ENCODE results near the gene ABCB8. TPM values are rescaled to one million over a fixed set of nuclear protein-coding genes. Genes with fewer than 3 reads are reported as not detected.

Gene ABCB8
- total and polyA plus RNA-seq, 9 of the 15 experiments (the other 6 are each of a cell fraction or from before 2014, with no cell fraction given), result 7.6 to 106 (median 36.3) TPM

- TF ChIP-seq, protein P1, sequence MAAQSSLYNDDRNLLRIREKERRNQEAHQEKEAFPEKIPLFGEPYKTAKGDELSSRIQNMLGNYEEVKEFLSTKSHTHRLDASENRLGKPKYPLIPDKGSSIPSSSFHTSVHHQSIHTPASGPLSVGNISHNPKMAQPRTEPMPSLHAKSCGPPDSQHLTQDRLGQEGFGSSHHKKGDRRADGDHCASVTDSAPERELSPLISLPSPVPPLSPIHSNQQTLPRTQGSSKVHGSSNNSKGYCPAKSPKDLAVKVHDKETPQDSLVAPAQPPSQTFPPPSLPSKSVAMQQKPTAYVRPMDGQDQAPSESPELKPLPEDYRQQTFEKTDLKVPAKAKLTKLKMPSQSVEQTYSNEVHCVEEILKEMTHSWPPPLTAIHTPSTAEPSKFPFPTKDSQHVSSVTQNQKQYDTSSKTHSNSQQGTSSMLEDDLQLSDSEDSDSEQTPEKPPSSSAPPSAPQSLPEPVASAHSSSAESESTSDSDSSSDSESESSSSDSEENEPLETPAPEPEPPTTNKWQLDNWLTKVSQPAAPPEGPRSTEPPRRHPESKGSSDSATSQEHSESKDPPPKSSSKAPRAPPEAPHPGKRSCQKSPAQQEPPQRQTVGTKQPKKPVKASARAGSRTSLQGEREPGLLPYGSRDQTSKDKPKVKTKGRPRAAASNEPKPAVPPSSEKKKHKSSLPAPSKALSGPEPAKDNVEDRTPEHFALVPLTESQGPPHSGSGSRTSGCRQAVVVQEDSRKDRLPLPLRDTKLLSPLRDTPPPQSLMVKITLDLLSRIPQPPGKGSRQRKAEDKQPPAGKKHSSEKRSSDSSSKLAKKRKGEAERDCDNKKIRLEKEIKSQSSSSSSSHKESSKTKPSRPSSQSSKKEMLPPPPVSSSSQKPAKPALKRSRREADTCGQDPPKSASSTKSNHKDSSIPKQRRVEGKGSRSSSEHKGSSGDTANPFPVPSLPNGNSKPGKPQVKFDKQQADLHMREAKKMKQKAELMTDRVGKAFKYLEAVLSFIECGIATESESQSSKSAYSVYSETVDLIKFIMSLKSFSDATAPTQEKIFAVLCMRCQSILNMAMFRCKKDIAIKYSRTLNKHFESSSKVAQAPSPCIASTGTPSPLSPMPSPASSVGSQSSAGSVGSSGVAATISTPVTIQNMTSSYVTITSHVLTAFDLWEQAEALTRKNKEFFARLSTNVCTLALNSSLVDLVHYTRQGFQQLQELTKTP (IDR thresholded peaks at IDR 0.05; ENCODE audit: low read depth in 1 of 2, partially characterized antibody in 2 of 2), result peak; percentile 84 to 100
- peak; percentile 74; the same call in 1 of the 2 replicates for TF ChIP-seq ZBTB7A (IDR thresholded peaks at IDR 0.05; ENCODE audit: borderline replicate concordance, control insufficient read depth, low read depth, low read length)
- TF ChIP-seq ZNF780A (CRISPR knock-in tag; IDR thresholded peaks at IDR 0.05), result no peak
- TF ChIP-seq HCFC1 (IDR thresholded peaks at IDR 0.05; ENCODE audit: low read depth, low read length), result peak; percentile 100
- TF ChIP-seq SMC3 (conservative IDR thresholded peaks at IDR 0.05; ENCODE audit: insufficient read depth, low read depth, low read length), result 0 out of 2 replicates have a peak, but pooled peaks have one; percentile 7
- no peak for TF ChIP-seq ATF1 (CRISPR knock-in tag; IDR thresholded peaks at IDR 0.05)
- TF ChIP-seq ATF1 (tag; IDR thresholded peaks at IDR 0.05), result peak; percentile 74
- TF ChIP-seq KAT7 (CRISPR knock-in tag; IDR thresholded peaks at IDR 0.05; ENCODE audit: borderline replicate concordance), result no peak
- TF ChIP-seq, protein P2, sequence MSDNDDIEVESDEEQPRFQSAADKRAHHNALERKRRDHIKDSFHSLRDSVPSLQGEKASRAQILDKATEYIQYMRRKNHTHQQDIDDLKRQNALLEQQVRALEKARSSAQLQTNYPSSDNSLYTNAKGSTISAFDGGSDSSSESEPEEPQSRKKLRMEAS (CRISPR knock-in tag; IDR thresholded peaks at IDR 0.05), result peak; percentile 14; the same call in 1 of the 2 replicates
- no peak for TF ChIP-seq ZBTB34 (CRISPR knock-in tag; IDR thresholded peaks at IDR 0.05)
- no peak for TF ChIP-seq TSC22D4 (tag; IDR thresholded peaks at IDR 0.05)
- no peak for TF ChIP-seq CSDE1 (IDR thresholded peaks at IDR 0.05)
- no peak for TF ChIP-seq ELF4 (CRISPR knock-in tag; IDR thresholded peaks at IDR 0.05)
- TF ChIP-seq SMARCE1 (IDR thresholded peaks at IDR 0.05), result peak; percentile 44; the same call in 1 of the 2 replicates
- no peak for TF ChIP-seq PHF21A (IDR thresholded peaks at IDR 0.05; ENCODE audit: borderline replicate concordance, low read depth)
- no peak for TF ChIP-seq SP2 (IDR thresholded peaks at IDR 0.05; ENCODE audit: extremely low read depth, low read depth, low read length, poor library complexity, severe bottlenecking)
- peak; percentile 25 for TF ChIP-seq STAT5A (IDR thresholded peaks at IDR 0.05; ENCODE audit: borderline replicate concordance, low read length)
- peak; percentile 60; the same call in 1 of the 2 replicates for TF ChIP-seq XRCC5 (IDR thresholded peaks at IDR 0.05; ENCODE audit: low read depth, low read length)
- no peak for TF ChIP-seq POLR2AphosphoS5 (IDR thresholded peaks at IDR 0.05; ENCODE audit: control insufficient read depth, insufficient read depth, low read depth, low read length)
- TF ChIP-seq, protein P3, sequence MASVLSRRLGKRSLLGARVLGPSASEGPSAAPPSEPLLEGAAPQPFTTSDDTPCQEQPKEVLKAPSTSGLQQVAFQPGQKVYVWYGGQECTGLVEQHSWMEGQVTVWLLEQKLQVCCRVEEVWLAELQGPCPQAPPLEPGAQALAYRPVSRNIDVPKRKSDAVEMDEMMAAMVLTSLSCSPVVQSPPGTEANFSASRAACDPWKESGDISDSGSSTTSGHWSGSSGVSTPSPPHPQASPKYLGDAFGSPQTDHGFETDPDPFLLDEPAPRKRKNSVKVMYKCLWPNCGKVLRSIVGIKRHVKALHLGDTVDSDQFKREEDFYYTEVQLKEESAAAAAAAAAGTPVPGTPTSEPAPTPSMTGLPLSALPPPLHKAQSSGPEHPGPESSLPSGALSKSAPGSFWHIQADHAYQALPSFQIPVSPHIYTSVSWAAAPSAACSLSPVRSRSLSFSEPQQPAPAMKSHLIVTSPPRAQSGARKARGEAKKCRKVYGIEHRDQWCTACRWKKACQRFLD (CRISPR knock-in tag; IDR thresholded peaks at IDR 0.05), result peak; percentile 95
- 0 out of 2 replicates have a peak, but pooled peaks have one; percentile 41 for TF ChIP-seq E2F4 (CRISPR knock-in tag; IDR thresholded peaks at IDR 0.05; ENCODE audit: low read depth)
Measured at GRCh38 chr7:150992833-150993302, 35.4 kb upstream of the ABCB8 start (continued).

Data from K562 (cell line).